ENCODE results near the gene MET. TPM values are rescaled to one million over a fixed set of nuclear protein-coding genes. Genes with fewer than 3 reads are reported as not detected.

The MET gene
- total RNA-seq, 1 donor from 2014 or later: 3.2 TPM

- no peak overlapping the region for H3K27ac Mint-ChIP-seq
- intact Hi-C loops (cut with micrococcal nuclease): no loop called here
- H3K4me1 Mint-ChIP-seq (ENCODE audit: low read depth): no peaks in the 10 kb centered on the region
- DNase-seq (ENCODE audit: low spot score): no peak
- H3K4me3 Mint-ChIP-seq: no peak overlapping the region
- H3K27me3 Mint-ChIP-seq (ENCODE audit: insufficient read depth): peaks cover 10% of the 10 kb centered on the region
- no peaks in the 10 kb centered on the region for H3K9me3 Mint-ChIP-seq
- H3K36me3 Mint-ChIP-seq (ENCODE audit: low read depth): no peaks in the 10 kb centered on the region
These were observed 19.7 kb downstream of the MET start for GRCh38 chr7:116691664-116692063.

DNA sequence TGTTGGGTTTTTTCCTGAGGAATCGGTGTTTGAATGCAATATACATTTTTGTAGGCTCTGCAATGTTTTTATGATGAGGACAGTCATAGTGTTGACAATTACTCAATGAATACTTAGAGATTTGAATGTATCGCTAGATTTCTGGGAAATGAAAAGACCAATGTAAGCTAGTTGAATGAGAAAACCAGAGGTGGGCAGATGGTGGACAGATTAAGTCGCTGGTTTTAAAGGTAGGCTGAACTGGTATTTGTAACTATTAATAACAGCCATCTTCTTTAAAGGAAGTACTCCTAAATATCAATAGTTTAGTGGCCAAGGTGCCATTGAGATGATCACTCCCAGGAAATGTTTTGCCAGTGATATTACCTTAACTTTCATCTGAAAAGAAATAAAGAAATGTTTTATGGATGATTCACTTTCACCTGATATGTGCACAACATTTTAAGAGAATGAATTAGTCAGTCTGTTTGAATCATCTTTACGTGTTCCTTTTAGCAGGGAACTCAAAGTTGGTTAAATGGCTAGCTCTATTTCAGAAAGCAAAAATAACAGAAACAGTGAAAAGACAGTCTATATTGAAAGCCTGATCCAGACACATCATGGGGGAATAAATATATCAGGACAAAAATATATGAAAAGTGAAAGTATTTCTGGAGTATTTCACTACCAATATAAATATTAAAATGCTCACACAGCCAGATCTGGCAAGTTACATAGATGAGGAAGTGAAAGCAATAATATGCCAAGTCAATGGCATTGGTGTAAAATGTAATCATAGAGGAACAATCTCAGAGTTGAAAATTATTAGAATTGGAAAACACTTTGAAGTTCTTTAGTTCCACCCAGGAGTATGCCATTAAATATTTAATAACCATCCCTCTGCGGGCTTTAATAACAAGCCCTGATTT is 20.7 kb downstream of the MET start:
- intact Hi-C loops (cut with micrococcal nuclease): no loop called here
- Mint-ChIP-seq H3K9me3 (no peaks in the 10 kb centered on the region), H3K27me3 (ENCODE audit: insufficient read depth) (peaks cover 5% of the 10 kb centered on the region), H3K4me1 (ENCODE audit: low read depth) (no peaks in the 10 kb centered on the region), H3K4me3 (no peak overlapping the region), H3K27ac (no peak overlapping the region), H3K36me3 (ENCODE audit: low read depth) (no peaks in the 10 kb centered on the region)
- DNase-seq (ENCODE audit: low spot score): no peak

- H3K4me3 Mint-ChIP-seq: no peak overlapping the region
- H3K36me3 Mint-ChIP-seq (ENCODE audit: low read depth): no peaks in the 10 kb centered on the region
- intact Hi-C loops (cut with micrococcal nuclease): no loop called here
- H3K4me1 Mint-ChIP-seq (ENCODE audit: low read depth): no peaks in the 10 kb centered on the region
- no peak for DNase-seq (ENCODE audit: low spot score)
- no peaks in the 10 kb centered on the region for H3K9me3 Mint-ChIP-seq
- H3K27ac Mint-ChIP-seq: no peak overlapping the region
- H3K27me3 Mint-ChIP-seq (ENCODE audit: insufficient read depth): peaks cover 5% of the 10 kb centered on the region
These were observed 24.7 kb downstream of the MET start for GRCh38 chr7:116696707-116697106.

DNA sequence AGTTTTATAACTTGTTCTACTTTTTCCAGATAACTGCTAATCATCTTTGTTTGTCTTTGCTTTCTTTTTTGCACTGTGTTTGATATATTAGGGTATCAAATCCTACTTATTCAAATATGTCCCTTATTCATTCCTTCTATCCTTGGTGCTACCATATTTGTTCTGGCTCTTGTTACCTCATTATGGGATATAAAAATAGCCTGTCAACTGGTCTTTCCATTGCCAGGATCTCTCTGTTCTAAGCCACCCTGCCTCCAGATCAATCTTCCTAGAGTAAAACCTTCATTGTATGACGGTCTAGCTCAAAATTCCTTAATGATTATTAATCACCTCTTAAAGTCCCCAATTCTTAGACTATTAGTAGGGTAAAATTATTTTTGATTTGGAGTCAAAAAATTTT is 25.2 kb downstream of the MET start:
- DNase-seq (ENCODE audit: low spot score): no peak
- Mint-ChIP-seq H3K27me3 (ENCODE audit: insufficient read depth) (peaks cover 8% of the 10 kb centered on the region), H3K4me1 (ENCODE audit: low read depth) (no peaks in the 10 kb centered on the region), H3K9me3 (no peaks in the 10 kb centered on the region), H3K27ac (no peak overlapping the region), H3K4me3 (no peak overlapping the region), H3K36me3 (ENCODE audit: low read depth) (no peaks in the 10 kb centered on the region)
- intact Hi-C loops (cut with micrococcal nuclease): no loop called here

DNA sequence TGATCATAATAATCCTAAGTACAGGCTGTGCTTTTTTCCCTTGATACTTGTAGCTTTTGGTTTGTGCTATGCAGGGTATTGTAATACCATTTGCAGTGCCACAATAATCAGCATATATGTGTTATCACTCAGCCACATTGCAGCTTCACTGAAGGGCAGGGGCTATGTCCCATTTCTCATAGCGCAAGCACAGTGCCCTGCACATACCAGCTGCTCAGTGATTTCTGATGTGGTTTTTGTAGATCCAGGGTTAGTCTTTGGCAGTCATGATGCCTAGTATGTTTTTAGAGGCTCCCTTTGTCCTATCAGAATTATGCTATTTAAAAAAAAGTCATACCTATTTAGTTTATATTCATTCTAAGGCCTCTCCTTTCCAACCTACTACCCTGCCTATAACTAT is 25.8 kb downstream of the MET start:
- Mint-ChIP-seq H3K36me3 (ENCODE audit: low read depth) (no peaks in the 10 kb centered on the region), H3K4me3 (no peak overlapping the region), H3K27ac (no peak overlapping the region), H3K9me3 (no peaks in the 10 kb centered on the region), H3K4me1 (ENCODE audit: low read depth) (no peaks in the 10 kb centered on the region), H3K27me3 (ENCODE audit: insufficient read depth) (peaks cover 6% of the 10 kb centered on the region)
- intact Hi-C loops (cut with micrococcal nuclease): no loop called here
- no peak for DNase-seq (ENCODE audit: low spot score)

DNA sequence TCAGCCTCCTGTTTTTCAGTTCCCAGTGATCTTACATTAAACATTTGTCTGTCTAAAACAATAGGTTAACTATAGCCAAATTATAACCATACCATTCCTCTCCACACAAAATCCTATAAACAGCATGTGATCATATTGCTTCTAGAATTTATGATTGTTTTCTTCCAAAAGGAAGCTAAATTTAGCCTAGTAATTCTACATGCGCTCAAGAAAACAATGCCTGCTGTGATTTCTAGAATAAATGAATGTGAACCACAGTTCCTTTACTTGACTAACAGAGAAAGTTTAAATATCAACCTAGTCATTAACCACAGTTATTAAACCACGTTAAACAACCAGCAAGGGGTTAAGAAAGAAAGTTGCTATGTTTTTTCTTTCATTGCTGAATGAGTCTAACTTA is 26.4 kb downstream of the MET start:
- Mint-ChIP-seq H3K9me3 (no peaks in the 10 kb centered on the region), H3K27me3 (ENCODE audit: insufficient read depth) (peaks cover 9% of the 10 kb centered on the region), H3K36me3 (ENCODE audit: low read depth) (no peaks in the 10 kb centered on the region), H3K27ac (no peak overlapping the region), H3K4me3 (no peak overlapping the region), H3K4me1 (ENCODE audit: low read depth) (no peaks in the 10 kb centered on the region)
- no peak for DNase-seq (ENCODE audit: low spot score)
- intact Hi-C loops (cut with micrococcal nuclease): no loop called here

DNA sequence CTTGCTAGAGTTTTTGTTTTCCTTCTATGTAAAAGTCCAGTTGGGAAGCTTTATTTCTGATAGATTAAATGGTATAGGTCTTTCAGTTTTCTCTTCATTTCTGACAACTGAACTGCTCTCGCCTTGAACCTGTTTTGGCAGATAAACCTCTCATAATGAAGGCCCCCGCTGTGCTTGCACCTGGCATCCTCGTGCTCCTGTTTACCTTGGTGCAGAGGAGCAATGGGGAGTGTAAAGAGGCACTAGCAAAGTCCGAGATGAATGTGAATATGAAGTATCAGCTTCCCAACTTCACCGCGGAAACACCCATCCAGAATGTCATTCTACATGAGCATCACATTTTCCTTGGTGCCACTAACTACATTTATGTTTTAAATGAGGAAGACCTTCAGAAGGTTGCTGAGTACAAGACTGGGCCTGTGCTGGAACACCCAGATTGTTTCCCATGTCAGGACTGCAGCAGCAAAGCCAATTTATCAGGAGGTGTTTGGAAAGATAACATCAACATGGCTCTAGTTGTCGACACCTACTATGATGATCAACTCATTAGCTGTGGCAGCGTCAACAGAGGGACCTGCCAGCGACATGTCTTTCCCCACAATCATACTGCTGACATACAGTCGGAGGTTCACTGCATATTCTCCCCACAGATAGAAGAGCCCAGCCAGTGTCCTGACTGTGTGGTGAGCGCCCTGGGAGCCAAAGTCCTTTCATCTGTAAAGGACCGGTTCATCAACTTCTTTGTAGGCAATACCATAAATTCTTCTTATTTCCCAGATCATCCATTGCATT is 27.1 kb downstream of the MET start:
- no peak overlapping the region for H3K27ac Mint-ChIP-seq

DNA sequence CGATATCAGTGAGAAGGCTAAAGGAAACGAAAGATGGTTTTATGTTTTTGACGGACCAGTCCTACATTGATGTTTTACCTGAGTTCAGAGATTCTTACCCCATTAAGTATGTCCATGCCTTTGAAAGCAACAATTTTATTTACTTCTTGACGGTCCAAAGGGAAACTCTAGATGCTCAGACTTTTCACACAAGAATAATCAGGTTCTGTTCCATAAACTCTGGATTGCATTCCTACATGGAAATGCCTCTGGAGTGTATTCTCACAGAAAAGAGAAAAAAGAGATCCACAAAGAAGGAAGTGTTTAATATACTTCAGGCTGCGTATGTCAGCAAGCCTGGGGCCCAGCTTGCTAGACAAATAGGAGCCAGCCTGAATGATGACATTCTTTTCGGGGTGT is 27.7 kb downstream of the MET start:
- intact Hi-C loops (cut with micrococcal nuclease): no loop called here
- no peaks in the 10 kb centered on the region for H3K9me3 Mint-ChIP-seq
- no peak for DNase-seq (ENCODE audit: low spot score)
- no peaks in the 10 kb centered on the region for H3K36me3 Mint-ChIP-seq (ENCODE audit: low read depth)
- H3K27ac Mint-ChIP-seq: no peak overlapping the region
- H3K4me3 Mint-ChIP-seq: no peak overlapping the region
- peaks cover 14% of the 10 kb centered on the region for H3K27me3 Mint-ChIP-seq (ENCODE audit: insufficient read depth)
- no peaks in the 10 kb centered on the region for H3K4me1 Mint-ChIP-seq (ENCODE audit: low read depth)

More for the DNA sequence above, 27.1 kb downstream of the MET start:
- no peak for DNase-seq (ENCODE audit: low spot score)
- no peaks in the 10 kb centered on the region for H3K36me3 Mint-ChIP-seq (ENCODE audit: low read depth)
- intact Hi-C loops (cut with micrococcal nuclease): no loop called here
- H3K27me3 Mint-ChIP-seq (ENCODE audit: insufficient read depth): peaks cover 13% of the 10 kb centered on the region
- no peak overlapping the region for H3K4me3 Mint-ChIP-seq
- no peaks in the 10 kb centered on the region for H3K4me1 Mint-ChIP-seq (ENCODE audit: low read depth)
- H3K9me3 Mint-ChIP-seq: no peaks in the 10 kb centered on the region

DNA sequence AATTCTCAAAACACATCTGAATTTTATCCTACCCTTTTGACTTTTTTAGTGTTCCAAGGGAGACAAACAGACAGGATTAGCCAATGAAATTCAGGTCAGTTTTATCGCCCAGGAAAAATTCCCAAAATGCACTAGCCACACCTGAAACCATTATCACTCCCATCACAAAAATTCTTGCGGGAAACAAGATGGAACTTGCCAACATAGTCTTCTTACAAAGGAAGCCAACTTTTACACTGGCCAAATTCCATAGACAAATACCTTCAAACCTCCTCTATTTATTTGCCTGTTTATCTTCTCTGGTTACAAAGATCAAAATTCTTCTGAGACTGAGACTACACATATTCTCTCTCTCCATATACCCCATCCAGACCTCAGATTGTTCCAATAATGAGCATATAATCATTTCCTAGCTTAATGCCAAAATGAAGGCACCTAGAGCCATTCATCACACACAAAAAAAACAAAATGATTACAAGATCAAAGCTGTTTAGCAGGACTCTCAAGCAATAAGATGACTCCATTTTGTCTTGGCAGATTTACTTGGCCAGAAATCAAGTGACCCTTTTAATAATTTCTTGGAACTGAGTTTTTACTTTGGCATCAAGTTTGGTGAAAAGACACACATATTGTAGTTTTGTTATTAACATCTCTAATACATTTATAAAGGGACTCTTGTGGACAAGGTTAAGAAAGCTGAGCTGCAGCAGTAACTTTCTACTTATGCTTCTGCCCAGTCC is 30.2 kb downstream of the MET start:
- no peak for DNase-seq (ENCODE audit: low spot score)
- Mint-ChIP-seq H3K27ac (no peak overlapping the region), H3K9me3 (no peaks in the 10 kb centered on the region), H3K36me3 (ENCODE audit: low read depth) (no peaks in the 10 kb centered on the region), H3K4me3 (no peak overlapping the region), H3K4me1 (ENCODE audit: low read depth) (no peaks in the 10 kb centered on the region), H3K27me3 (ENCODE audit: insufficient read depth) (peaks cover 14% of the 10 kb centered on the region)
- intact Hi-C loops (cut with micrococcal nuclease): no loop called here

DNA sequence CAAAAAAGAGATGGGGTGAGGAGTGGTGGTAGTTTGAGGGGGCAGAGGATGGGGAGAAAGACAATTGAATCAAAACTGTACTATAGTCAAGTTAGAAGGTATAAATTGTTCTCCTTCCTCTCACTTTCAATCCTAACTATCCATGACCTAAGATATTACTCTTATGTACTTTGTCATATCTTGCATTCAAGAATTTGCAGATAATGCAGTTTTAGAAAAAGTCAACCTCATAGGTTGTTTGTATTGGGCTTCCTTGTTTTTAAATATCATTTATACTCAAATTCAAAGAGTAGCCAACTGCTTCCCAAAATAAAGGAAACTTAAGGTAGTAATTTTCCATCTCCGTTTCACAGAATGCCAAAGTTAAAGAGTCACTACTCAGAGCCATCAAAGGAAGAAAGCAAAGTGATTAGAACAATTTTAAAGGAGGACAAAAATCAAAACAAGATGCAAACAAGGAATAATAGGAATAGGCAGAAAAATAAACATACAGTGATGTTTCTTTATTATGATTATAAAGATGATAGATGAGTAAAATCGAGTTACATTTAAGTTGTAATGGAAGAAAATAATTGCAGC is 32.7 kb downstream of the MET start:
- no peaks in the 10 kb centered on the region for H3K4me1 Mint-ChIP-seq (ENCODE audit: low read depth)
- no peak for DNase-seq (ENCODE audit: low spot score)
- no peak overlapping the region for H3K27ac Mint-ChIP-seq
- H3K27me3 Mint-ChIP-seq (ENCODE audit: insufficient read depth): peaks cover 15% of the 10 kb centered on the region
- H3K4me3 Mint-ChIP-seq: no peak overlapping the region
- H3K9me3 Mint-ChIP-seq: no peaks in the 10 kb centered on the region
- intact Hi-C loops (cut with micrococcal nuclease): no loop called here
- no peaks in the 10 kb centered on the region for H3K36me3 Mint-ChIP-seq (ENCODE audit: low read depth)

DNA sequence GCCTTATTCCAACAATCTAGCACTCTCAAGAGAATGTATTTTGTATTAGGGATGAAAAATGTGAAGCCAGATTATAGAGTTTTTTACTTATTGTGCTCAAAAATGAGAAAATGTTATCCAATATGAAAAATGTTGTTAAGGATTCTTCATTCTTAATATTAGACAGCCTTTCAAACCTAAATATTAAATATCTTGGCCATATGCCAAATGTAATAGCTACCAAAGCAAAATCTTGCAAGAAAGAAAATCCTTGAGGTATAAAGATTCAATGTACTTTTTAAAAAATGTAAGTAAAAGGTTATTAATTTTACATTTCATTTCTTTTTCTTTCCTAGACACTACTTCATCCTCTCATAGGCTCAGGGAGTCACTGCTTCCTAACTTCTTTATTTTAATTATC is 33.4 kb downstream of the MET start:
- Mint-ChIP-seq H3K4me1 (ENCODE audit: low read depth) (no peaks in the 10 kb centered on the region), H3K4me3 (no peak overlapping the region), H3K27ac (no peak overlapping the region), H3K36me3 (ENCODE audit: low read depth) (no peaks in the 10 kb centered on the region), H3K9me3 (no peaks in the 10 kb centered on the region), H3K27me3 (ENCODE audit: insufficient read depth) (peaks cover 14% of the 10 kb centered on the region)
- intact Hi-C loops (cut with micrococcal nuclease): no loop called here
- no peak for DNase-seq (ENCODE audit: low spot score)

DNA sequence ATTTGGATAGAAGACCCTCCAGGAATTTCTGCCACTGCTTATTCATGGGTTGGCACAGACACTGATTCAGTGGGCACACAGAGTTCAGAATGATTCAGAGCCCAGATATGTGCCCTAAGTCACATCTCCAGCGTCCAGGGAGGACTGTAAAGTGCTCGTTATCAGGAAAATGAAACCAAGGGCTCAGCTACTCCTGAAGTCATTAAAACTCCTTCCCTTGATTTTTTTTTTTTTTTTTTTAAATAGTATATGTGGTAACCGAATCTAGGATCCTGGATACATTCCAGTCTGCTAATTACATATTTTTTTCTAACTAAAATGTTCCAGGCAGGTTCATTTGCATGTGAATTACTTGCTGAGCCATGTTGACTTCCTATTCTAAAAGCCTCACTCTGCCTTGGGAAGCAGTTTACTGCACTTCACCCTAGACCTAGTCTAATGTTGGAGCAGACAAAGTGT is 34.7 kb downstream of the MET start:
- intact Hi-C loops (cut with micrococcal nuclease): no loop called here
- Mint-ChIP-seq H3K27me3 (ENCODE audit: insufficient read depth) (peaks cover 16% of the 10 kb centered on the region), H3K9me3 (no peaks in the 10 kb centered on the region), H3K27ac (no peak overlapping the region), H3K36me3 (ENCODE audit: low read depth) (no peaks in the 10 kb centered on the region), H3K4me1 (ENCODE audit: low read depth) (no peaks in the 10 kb centered on the region), H3K4me3 (no peak overlapping the region)
- DNase-seq (ENCODE audit: low spot score): no peak

All from activated T-helper 1 cell treated with anti-CD3 and anti-CD28 coated beads, Interleukin-12 subunit alpha, Interleukin-12 subunit beta, Interleukin-2, Interleukin-4 antibody, amounts not matched to agents 30 ng/mL and 10 ng/mL and 1 ng/mL, durations not matched to agents 14 hours and 24 hours and 36 hours (primary cell).